Hepatocyte (in vitro differentiated cells): ENCODE data around the gene NMRAL1. TPM values are rescaled to one million over a fixed set of nuclear protein-coding genes. Genes with fewer than 3 reads are reported as not detected.

Experiments
- DNase-seq: peaks from one replicate; pipeline ENCODE4 v3.0.0-alpha.2; 2016; ENCODE audit warnings: low spot score
- H2AFZ ChIP-seq: fragments of 200-600 bp; sonication (generic); 2 replicates; pipeline ENCODE4 v1.6.0; 2016; ENCODE audit warnings: antibody characterized with exemption, mild to moderate bottlenecking
- H3K27ac ChIP-seq: fragments of 200-600 bp; sonication (generic); 2 replicates; pipeline ENCODE4 v1.5.1; 2016; ENCODE audit warnings: mild to moderate bottlenecking
- H3K27me3 ChIP-seq: fragments of 200-600 bp; sonication (generic); 2 replicates; pipeline ENCODE4 v1.6.1; 2016
- H3K36me3 ChIP-seq: fragments of 200-600 bp; sonication (generic); replicated peaks from 2 replicates; pipeline ENCODE4 v1.5.1; 2016; ENCODE audit warnings: low read depth; ENCODE audit not compliant: insufficient read depth
- H3K4me1 ChIP-seq: fragments of 200-600 bp; sonication (generic); 2 replicates; pipeline ENCODE4 v1.5.1; 2016; ENCODE audit warnings: mild to moderate bottlenecking, moderate library complexity; ENCODE audit not compliant: insufficient read depth
- H3K4me2 ChIP-seq: fragments of 200-600 bp; sonication (generic); 2 replicates; pipeline ENCODE4 v1.6.0; 2016
- H3K4me3 ChIP-seq: fragments of 200-600 bp; sonication (generic); 2 replicates; pipeline ENCODE4 v1.5.1; 2016; ENCODE audit warnings: mild to moderate bottlenecking
- H3K79me2 ChIP-seq: fragments of 200-600 bp; sonication (generic); 2 replicates; pipeline ENCODE4 v1.6.0; 2017; ENCODE audit warnings: mild to moderate bottlenecking
- H3K9me2 ChIP-seq: fragments of 200-600 bp; sonication (generic); replicated peaks from 2 replicates; pipeline ENCODE4 v1.6.0; 2017; ENCODE audit warnings: mild to moderate bottlenecking; ENCODE audit not compliant: insufficient read depth
- H3K9me3 ChIP-seq: fragments of 200-600 bp; sonication (generic); 2 replicates; pipeline ENCODE4 v1.5.1; 2016; ENCODE audit warnings: low read depth, mild to moderate bottlenecking
- H4K20me1 ChIP-seq: fragments of 200-600 bp; sonication (generic); 2 replicates; pipeline ENCODE4 v1.6.0; 2016; ENCODE audit warnings: mild to moderate bottlenecking; ENCODE audit not compliant: insufficient read depth, poor library complexity, severe bottlenecking
- CTCF ChIP-seq: fragments of 200-600 bp; sonication (generic); IDR thresholded peaks from 2 replicates; pipeline ENCODE4 v1.5.1; 2016; ENCODE audit warnings: antibody characterized with exemption, mild to moderate bottlenecking; ENCODE audit not compliant: poor library complexity
- EZH2 ChIP-seq: fragments of 200-600 bp; sonication (generic); IDR thresholded peaks from 2 replicates; pipeline ENCODE4 v1.6.1; 2016; ENCODE audit warnings: antibody characterized with exemption, mild to moderate bottlenecking, borderline replicate concordance
- EZH2phosphoT487 ChIP-seq: fragments of 200-600 bp; sonication (generic); IDR thresholded peaks from one replicate; pipeline ENCODE4 v1.6.1; 2018; ENCODE audit warnings: antibody characterized with exemption, mild to moderate bottlenecking, low read depth, moderate library complexity; ENCODE audit not compliant: unreplicated experiment, severe bottlenecking
- WGBS: methylation state at CpG from one replicate; pipeline ENCODE4 v1.1.6; 2016; ENCODE audit warnings: low lambda C conversion rate; ENCODE audit errors: missing lambda C conversion rate; 5-methylcytosine and 5-hydroxymethylcytosine counted together
- polyA plus RNA-seq: library from polyadenylated mRNA; unstranded; fragments of >200 nt; fragmentation: Nextera tagmentation; extraction: Ambion mirVana; gene quantifications from 2 replicates; pipeline ENCODE4 v1.2.1, GENCODE V29; 2016
- total RNA-seq: library from RNA; depleted of rRNA; stranded (reverse); fragments of >200 nt; gene quantifications from 2 replicates; pipeline ENCODE4 v1.2.3, GENCODE V29; 2014

Gene NMRAL1
- total and polyA plus RNA-seq, 2 experiments from 2014 or later, result 47.5 to 47.6 TPM

GRCh38 chr16:4463522-4464163 is 10.8 kb downstream of the NMRAL1 start:
- no peaks in the 10 kb centered on the region for H3K27me3 ChIP-seq
- no peak overlapping the region for H3K4me2 ChIP-seq
- H3K27ac ChIP-seq, result no peak overlapping the region
- H3K9me3 ChIP-seq, result no peaks in the 10 kb centered on the region
- DNase-seq, result no peak
- H3K4me1 ChIP-seq, result no peaks in the 10 kb centered on the region
- no peaks in the 10 kb centered on the region for H3K36me3 ChIP-seq
- H3K79me2 ChIP-seq, result no peaks in the 10 kb centered on the region
- TF ChIP-seq EZH2phosphoT487, result no peak
- no peak for TF ChIP-seq CTCF
- no peak for TF ChIP-seq EZH2
- no peak overlapping the region for H2AFZ ChIP-seq
- no peaks in the 10 kb centered on the region for H3K9me2 ChIP-seq
- WGBS, result 92% methylated on average over 22 of the region's 22 CpGs
- no peaks in the 10 kb centered on the region for H4K20me1 ChIP-seq
- no peak overlapping the region for H3K4me3 ChIP-seq

- DNase-seq, result no peak
- no peaks in the 10 kb centered on the region for H3K36me3 ChIP-seq
- H3K4me1 ChIP-seq, result no peaks in the 10 kb centered on the region
- WGBS, result 89% methylated on average over 26 of the region's 27 CpGs
- H3K9me3 ChIP-seq, result no peaks in the 10 kb centered on the region
- no peak for TF ChIP-seq CTCF
- TF ChIP-seq EZH2, result no peak
- no peaks in the 10 kb centered on the region for H4K20me1 ChIP-seq
- H3K9me2 ChIP-seq, result no peaks in the 10 kb centered on the region
- no peak overlapping the region for H3K4me3 ChIP-seq
- H2AFZ ChIP-seq, result no peak overlapping the region
- H3K27ac ChIP-seq, result no peak overlapping the region
- no peaks in the 10 kb centered on the region for H3K79me2 ChIP-seq
- no peak overlapping the region for H3K4me2 ChIP-seq
- H3K27me3 ChIP-seq, result no peaks in the 10 kb centered on the region
These were observed 13.0 kb downstream of the NMRAL1 start for GRCh38 chr16:4461250-4462085.

- H3K4me1 ChIP-seq, result no peaks in the 10 kb centered on the region
- no peak overlapping the region for H3K4me3 ChIP-seq
- TF ChIP-seq EZH2 (no peak), EZH2phosphoT487 (no peak), CTCF (no peak)
- H3K79me2 ChIP-seq, result no peaks in the 10 kb centered on the region
- no peak overlapping the region for H2AFZ ChIP-seq
- no peak overlapping the region for H3K4me2 ChIP-seq
- no peak overlapping the region for H3K27ac ChIP-seq
- H4K20me1 ChIP-seq, result no peaks in the 10 kb centered on the region
- H3K9me2 ChIP-seq, result no peaks in the 10 kb centered on the region
- H3K36me3 ChIP-seq, result no peaks in the 10 kb centered on the region
- WGBS, result 94% methylated on average over 5 of the region's 5 CpGs
- no peak for DNase-seq
- H3K27me3 ChIP-seq, result no peaks in the 10 kb centered on the region
- H3K9me3 ChIP-seq, result no peaks in the 10 kb centered on the region
These were observed 13.5 kb downstream of the NMRAL1 start for GRCh38 chr16:4460936-4461249.
